HG02885 (cell line): ENCODE measurements around the gene ABCG1.
"Not testable (repeated sequence)": the region's sequence is repeated elsewhere in the genome, so short reads cannot be mapped to it uniquely, and the experiment has no call there.

Source experiments
- ATAC-seq: cut with Tn5 transposase; IDR thresholded peaks from one replicate; pipeline ENCODE4 v1.9.1; 2021; ENCODE audit warnings: mild to moderate bottlenecking; ENCODE audit not compliant: unreplicated experiment, poor library complexity

The ABCG1 gene

DNA sequence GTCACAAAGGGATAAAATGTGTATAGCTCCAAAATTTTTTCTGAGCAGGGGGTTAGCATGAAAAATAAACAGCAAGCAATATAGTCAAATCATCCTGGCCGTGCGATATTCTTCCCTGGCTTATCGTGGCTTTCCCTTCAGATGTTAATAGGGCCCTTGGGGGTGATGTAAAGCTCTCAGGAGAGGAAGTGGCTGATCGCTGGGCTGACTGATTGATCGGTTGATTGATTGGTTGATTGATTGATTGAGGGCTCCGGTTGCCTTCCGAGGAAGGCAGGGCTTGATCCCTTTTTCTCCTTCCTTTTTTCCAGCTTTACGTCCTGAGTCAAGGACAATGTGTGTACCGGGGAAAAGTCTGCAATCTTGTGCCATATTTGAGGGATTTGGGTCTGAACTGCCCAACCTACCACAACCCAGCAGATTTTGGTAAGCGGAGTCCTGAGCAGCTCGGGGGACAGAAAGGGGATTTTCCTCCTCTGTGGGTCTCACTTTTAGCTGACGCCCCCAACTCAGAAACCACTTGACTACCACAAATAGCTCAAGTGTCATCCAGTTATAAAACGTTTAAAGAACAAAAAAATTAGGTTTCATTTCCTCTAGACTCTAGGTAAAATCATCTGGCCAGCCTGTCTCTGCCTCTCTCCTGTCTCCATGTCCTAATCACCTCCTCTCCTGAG is 66.8 kb downstream of the ABCG1 start:
- peak; percentile 29 for ATAC-seq

DNA sequence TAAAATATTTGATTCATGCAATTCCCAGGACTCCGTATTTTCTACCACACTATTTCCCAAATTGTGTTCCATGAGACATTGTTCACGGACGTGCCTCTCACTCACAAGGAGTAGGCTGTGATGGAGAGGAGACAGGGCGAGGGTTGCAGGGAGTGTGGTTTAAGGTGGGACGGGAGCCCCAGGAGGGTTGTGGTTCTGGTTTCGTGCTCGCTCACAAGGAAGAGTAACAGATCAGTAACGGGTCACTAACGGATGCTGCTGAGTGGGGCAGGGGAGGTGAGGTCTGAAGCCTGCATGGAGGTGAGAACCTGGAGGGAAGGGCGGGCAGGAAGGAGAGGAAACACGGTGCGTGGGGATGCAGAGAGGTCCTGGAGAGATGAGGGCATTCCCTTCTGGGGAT is 67.5 kb downstream of the ABCG1 start:
- ATAC-seq, result peak; percentile 60

DNA sequence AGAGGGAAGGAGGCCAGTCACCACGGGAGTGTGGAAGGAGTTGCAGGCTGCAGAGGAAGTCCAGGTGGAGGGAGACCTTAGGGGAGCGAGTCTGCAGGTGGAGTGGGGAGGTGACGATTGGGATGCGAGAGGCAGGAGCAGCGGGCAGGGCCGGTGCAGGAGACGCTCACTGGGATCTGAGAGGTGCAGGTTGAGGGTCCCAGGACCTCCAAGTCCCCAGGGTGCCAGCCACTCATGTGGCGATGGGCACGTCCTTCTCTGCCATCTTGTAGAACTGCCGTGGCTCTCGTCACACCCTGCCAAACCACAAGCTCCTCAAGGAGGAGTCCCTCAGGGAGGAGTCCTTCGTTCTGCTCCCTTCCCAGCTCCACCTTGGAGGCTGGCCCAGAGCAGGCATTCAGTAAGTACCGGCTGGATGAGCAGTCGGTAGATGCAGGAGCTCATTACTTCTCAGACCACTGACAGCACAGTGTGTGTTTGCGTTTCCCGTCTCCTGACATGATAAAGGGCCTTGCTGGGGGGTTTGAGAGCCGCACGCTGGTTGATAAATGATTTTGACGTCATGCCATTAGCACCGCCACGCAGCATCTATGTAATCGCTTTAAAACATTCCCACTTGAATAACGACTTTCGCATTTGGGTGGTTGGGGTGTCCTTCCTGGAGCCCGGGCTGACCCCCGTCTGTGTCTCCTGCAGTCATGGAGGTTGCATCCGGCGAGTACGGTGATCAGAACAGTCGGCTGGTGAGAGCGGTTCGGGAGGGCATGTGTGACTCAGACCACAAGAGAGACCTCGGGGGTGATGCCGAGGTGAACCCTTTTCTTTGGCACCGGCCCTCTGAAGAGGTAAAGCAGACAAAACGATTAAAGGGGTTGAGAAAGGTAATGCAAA is 68.5 kb downstream of the ABCG1 start:
- no peak for ATAC-seq

DNA sequence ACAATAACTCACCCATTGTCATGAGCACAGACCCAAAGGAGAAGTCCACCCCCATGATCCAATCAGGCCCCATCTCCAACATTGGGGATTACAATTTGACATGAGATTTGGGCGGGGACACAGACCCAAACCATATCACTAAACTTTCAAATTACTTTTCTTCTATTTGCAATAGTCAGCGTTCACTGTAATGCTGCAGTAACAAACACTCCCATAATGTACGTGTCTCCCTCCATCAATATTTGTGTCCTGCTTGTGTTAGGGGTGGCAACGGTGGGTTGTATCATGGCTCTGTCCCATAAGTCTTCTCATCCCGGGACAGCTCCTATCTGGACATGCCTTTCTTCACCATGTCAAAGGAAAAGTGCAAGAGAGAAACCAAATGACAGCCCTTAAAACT is 70.0 kb downstream of the ABCG1 start:
- ATAC-seq, result no peak

DNA sequence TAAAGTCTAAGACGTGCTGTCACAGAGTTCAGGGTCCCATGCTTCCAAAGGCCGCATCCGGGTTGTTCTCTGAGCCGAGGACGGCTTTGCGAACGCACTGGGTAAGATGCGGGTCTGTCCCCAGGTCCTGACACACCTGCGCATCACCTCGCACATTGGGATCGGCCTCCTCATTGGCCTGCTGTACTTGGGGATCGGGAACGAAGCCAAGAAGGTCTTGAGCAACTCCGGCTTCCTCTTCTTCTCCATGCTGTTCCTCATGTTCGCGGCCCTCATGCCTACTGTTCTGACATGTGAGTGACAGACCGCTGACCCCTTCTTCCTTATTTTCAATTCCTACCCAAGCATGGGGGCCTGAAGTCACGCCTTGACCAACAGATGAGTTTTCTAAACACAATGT is 71.0 kb downstream of the ABCG1 start:
- ATAC-seq, result no peak

DNA sequence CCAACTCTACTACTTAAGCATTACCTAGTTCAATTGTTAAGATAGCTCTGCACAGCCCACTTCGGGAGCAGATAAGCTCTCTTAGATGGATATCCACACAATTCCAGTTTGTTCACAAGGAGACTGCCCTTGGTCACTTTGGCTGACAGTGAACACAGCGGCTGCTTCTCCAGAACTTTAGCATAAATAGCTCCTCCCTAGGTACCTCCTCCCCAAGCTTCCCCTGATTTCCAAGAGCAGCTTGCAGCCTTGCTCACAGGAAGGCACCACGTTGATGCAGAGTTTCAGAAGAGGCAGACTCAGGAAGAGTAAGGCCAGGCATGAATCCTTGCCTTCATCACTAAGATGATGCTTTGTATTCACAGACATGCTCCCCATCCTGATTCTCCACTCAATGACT is 71.6 kb downstream of the ABCG1 start:
- no peak for ATAC-seq

DNA sequence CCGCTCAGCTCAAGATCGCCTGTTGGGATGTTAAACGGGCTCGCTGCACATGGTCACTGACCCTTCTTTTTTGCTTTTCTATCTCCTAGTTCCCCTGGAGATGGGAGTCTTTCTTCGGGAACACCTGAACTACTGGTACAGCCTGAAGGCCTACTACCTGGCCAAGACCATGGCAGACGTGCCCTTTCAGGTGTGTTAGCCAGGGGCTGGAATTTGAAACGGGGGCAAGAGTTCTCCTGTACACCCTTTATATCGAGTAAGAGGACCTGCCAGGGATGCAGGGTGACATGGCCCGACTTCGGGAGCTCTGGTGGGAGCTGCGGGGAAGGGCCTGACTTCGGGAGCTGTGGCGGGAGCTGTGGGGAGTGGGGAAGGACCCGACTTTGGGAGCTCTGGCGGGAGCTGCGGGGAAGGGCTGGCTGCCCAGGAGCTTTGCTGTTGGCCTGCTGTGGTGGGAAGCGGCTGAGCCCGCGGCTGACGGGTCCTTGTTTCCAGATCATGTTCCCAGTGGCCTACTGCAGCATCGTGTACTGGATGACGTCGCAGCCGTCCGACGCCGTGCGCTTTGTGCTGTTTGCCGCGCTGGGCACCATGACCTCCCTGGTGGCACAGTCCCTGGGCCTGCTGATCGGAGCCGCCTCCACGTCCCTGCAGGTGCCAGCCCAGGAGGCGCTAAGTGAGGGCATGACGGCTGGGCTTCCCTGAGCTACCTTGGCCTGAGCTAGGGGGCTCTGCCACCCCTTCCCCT is 72.2 kb downstream of the ABCG1 start:
- no peak for ATAC-seq

DNA sequence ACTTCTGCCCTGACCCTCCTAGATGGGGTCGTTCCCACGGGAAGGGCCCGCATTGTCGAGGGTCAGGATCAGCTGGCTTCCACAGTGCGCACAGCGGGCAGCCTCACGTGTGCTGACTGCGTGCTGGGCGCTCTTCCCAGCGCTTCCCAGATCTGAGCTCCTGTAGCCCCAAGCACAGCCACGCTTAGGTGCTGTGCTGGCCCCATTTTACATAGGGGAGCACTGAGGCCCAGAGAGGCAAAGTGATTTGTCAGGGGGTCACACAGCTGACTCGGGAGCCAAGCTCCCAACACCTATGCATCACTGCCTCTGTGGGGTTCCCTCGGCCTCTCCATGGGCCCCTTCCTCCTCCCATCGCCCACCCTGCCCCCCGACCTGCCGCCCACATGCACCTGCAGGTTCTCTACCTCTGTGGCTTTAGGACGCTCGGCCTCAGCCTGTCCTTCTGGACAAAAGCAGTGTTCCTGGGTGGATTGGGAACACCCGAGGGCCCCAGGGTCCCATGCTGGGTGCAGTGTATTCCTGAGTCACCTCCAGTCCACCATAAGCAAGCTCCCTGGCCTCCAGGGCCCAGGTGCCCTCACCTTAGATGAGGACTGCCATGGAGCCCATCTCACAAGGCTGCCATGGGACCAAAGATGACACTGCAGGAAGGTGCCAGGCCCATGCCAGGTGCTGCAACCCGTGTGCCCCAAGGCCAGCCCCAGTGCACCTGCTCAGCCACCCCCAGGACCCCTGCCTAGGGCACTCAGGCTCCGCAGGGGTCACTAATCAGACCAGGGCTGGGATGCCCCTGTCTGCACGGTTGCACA is 73.0 kb downstream of the ABCG1 start:
- no peak for ATAC-seq

DNA sequence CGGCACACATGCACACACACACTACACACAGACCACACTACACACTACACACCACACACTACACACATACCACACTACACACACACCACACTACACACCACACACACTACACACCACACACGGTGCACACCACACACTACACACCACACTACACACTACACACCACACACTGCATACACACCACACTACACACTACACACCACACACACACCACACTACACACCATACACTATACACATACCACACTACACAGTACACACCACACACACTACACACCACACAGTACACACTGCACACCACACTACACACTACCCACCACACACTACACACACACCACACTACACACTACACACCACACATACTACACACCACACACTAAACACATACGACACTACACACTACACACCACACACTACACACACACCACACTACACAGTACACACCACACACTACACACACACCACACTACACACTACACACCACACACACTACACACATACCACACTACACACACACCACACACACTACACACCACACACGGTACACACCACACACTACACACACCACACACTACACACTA is 73.7 kb downstream of the ABCG1 start:
- ATAC-seq, result not testable (repeated sequence)

DNA sequence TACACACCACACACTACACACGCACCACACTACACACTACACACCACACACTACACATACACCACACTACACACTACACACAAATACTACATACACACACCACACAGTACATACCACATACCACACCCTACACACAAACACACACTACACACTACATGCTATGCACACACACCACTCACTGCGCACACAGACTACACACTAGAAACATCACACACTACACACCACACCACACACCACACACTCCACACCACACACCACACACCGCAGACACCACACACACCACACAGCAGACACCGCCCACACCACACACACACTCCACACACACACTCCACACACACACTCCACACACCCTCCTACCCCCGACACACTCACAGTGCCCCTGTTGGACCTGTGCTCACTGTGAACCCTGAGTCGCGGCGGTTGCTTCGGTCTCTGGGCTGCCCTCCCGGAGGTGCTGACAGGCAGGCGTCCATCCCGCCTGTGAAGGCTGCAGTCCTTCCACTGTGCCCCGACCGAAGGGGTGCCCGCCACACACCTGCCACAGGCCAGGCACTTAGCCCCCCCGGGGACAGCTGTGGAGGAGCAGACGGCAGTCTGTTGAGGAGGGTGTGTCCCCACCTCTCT is 74.8 kb downstream of the ABCG1 start:
- no peak for ATAC-seq

DNA sequence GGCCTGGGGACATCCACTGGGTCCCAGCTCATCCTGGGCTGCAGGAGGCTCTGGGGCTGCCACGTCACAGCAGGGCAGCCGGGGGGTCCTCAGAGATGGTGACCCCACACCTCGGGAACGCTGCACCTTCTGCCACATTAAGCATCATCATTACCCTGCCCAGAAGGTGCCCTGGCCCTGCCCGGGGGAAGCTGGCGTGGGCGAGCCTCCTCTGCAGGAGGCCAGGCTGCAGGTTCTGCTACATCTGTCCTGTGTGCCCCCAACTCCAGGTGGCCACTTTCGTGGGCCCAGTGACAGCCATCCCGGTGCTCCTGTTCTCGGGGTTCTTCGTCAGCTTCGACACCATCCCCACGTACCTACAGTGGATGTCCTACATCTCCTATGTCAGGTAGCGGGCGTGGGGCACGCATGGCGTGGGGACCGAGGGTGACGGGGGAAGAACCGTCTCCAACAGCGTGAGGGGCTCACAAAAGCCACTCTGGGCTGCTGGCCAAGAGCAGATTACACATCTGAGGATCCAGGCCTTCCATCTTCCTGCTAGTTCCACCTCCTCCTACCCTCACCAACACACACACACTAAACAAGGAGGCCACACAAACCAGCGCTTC is 75.4 kb downstream of the ABCG1 start:
- no peak for ATAC-seq

DNA sequence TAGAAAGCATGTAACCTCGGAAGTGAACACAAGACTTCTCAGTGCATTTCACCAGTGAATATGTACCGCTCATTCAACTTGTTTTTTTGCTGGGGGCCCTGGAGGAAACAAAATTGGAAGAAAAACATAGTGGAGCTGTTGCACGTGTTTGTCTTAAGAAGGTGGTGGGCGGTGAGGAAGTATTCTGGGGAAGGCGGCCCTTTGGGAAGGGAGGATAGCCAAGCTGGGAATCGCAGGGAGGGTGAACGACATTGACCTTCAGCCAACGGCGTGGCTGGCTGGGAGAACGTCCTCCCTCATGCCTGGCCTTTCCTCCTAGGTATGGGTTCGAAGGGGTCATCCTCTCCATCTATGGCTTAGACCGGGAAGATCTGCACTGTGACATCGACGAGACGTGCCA is 76.9 kb downstream of the ABCG1 start:
- no peak for ATAC-seq

DNA sequence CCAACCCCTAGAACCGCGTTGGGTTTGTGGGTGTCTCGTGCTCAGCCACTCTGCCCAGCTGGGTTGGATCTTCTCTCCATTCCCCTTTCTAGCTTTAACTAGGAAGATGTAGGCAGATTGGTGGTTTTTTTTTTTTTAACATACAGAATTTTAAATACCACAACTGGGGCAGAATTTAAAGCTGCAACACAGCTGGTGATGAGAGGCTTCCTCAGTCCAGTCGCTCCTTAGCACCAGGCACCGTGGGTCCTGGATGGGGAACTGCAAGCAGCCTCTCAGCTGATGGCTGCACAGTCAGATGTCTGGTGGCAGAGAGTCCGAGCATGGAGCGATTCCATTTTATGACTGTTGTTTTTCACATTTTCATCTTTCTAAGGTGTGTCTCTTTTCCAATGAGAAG is 77.6 kb downstream of the ABCG1 start:
- ATAC-seq, result no peak

DNA sequence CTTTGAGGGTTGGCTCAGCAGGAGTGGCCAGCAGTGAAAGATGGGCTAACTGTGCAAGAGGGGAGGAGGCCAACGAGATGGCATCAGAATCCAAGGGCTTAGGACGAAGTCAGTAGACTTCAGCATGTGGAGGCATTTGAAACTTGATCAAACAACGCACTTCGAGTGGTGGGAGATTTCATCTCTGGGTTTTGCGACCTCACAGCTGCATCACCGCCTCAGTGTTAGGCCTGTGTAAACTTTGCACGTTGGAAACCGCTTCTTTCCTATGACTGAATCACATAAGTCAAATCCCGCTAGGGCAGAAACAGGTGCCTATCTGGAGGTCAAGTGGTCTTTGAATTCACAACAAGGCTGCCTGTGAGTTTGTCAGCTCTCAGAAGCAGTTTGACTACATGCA is 78.4 kb downstream of the ABCG1 start:
- ATAC-seq, result no peak

DNA sequence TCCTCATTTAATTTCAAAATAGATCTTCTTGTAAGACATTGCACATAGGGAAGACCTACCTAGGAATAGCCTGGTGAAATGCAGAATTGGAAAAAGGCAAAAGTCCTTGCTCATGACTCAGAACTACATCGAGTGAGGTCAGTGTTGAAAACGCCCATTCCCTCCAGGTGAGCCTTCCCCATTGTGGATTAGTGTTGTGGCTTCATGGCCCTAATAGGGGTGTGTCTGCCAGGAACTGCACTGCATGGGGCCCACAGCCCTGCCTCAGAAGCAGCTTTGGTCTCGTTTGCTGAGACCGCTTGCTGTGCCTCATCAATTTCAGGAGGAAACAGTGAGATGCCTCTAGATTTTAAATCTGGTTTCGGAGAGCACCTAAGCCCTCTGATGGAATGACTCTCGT is 79.3 kb downstream of the ABCG1 start:
- no peak for ATAC-seq

DNA sequence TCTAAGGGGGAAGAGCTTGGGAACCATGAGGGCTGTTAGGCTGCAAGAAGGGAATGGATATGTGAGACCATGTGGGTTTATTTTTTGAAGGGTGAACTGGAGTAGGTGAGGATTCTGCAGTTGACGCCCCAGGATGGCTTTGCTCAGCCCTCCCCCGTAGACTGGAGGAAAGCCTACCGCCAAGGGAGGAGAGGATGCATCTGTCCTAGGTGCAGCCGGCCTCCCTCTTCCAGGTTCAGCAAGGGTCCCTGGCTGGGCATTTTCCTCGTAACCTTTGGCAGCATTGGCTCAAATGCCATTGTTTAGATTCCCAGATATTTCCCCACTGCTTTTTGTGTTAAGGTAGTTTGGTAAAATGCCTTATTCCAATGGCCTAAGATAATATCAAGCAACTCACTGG is 79.7 kb downstream of the ABCG1 start:
- no peak for ATAC-seq

DNA sequence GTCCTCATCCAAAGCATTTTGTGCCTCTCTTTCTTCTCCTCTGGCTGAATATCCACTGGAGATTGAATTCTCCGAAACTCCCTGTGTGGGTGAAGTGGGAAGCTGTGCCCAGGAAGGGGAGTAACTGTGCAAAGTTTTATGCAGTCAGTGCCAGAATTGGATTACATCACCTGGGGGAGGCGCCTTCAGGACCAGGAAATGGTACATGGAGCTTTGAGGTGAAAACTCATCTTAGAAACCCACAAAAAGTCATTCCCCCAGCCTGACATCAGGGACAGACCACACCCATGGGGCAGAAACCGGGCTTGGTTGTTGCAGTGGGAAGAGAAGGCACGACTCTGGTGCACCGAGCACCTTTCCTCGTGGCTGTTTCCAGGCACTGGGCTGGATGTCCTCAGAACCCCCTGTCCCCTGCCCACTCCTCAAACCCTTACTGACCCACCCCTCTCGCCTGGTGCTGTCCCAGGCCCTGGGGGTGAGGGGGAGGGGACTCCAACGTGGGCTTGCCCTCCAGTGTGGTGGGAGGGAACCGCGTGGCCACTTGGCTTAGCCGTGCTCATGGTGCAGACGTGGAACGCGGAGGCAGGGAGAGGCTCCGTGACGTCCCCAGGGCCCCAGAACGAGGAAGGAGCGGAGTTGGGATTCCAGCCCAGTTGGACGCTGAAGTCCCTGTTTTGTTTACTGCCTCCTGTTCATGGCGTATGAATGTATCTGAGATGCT is 80.5 kb downstream of the ABCG1 start:
- no peak for ATAC-seq

DNA sequence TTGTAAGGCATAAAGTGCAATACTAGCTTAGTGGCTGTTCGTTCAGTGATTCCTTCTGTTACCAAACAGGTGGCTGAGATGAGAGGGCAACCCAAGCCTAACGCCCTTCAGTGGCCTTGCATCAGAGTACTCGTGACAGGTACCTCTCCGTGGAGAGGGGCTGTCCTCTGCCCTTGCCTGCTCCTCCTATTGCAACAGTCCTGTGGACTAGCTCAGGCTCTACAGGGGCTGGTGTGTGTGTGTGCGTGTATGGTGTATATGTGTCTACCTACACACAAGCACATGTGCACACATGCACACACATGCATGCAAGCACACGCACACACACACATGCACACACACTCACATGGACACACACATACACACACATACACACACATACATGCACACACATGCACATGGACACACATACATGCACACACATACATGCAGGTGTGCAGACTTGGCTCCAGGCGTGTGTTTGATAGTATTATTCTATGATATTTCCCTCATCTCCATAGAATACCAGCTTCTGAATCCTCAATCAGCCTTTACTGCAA is 81.2 kb downstream of the ABCG1 start:
- ATAC-seq, result no peak
